Left ventricle myocardium inferior (tissue), 1 donor: ENCODE measurements around the gene LCN6. TPM values are rescaled to one million over a fixed set of nuclear protein-coding genes. Genes with fewer than 3 reads are reported as not detected.

Source experiments
- DNase-seq: peaks from one replicate; pipeline ENCODE4 v3.0.0-alpha.2; 2020
- H3K27ac ChIP-seq: fragments of 200-600 bp; replicated peaks from 2 replicates; pipeline ENCODE4 v1.8.0; 2021
- H3K27me3 ChIP-seq: fragments of 200-600 bp; 2 replicates; pipeline ENCODE4 v1.8.0; 2021; ENCODE audit warnings: low read depth
- H3K36me3 ChIP-seq: fragments of 200-600 bp; 2 replicates; pipeline ENCODE4 v1.8.0; 2021
- H3K4me1 ChIP-seq: fragments of 200-600 bp; 2 replicates; pipeline ENCODE4 v1.8.0; 2021
- H3K4me3 ChIP-seq: fragments of 200-600 bp; 2 replicates; pipeline ENCODE4 v1.8.0; 2021; ENCODE audit warnings: mild to moderate bottlenecking, moderate library complexity
- H3K9me3 ChIP-seq: fragments of 200-600 bp; replicated peaks from 2 replicates; pipeline ENCODE4 v1.8.0; 2021
- intact Hi-C: fragments of 100-400 bp; cut with micrococcal nuclease; formaldehyde crosslinking; loops from one replicate; pipeline ENCODE4 v1.11.0; 2022
- total RNA-seq: library from RNA; stranded (reverse); fragmentation: NEBNext Ultra II Directional; extraction: Animal tissue kit (Norgen Biotek cat#: 25700); gene quantifications from one replicate; pipeline ENCODE4 v1.2.1, GENCODE V29; 2021
- TF ChIP-seq, protein P1 (sequence below): fragments of 200-600 bp; IDR thresholded peaks from 2 replicates; pipeline ENCODE4 v1.8.0; 2021; ENCODE audit warnings: antibody characterized with exemption, mild to moderate bottlenecking, borderline replicate concordance
- donor health status: DM: no; HTN: yes; CAD: no; lungs with severe emphysema.

LCN6 gene
- total RNA-seq, 1 donor from 2014 or later: 14.6 TPM

DNA sequence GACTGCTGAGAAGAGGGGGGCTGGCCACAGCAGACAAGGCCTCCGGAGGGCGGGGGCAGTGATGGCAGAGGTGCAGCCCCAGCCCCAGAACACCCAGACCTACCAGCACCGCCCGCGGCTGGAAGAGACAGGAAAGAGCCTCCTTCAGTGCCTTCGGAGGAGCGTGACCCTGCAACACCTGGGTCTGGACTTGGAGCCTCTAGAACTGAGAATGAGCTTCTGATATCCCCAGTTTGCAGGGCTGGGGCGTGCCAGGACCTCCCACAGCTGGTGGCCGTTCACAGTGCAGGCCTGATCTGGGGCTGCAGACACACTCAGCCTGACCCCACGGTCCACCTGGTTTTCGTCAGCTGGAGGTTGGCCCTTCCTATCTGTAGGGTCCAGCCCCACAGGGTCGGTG lies 14.7 kb downstream of the LCN6 start:
- Histone ChIP-seq H3K4me3 (no peak overlapping the region), H3K9me3 (no peaks in the 10 kb centered on the region), H3K27ac (no peak overlapping the region), H3K4me1 (peaks cover 12% of the 10 kb centered on the region), H3K36me3 (no peaks in the 10 kb centered on the region), H3K27me3 (no peaks in the 10 kb centered on the region)
- TF ChIP-seq, protein P1, sequence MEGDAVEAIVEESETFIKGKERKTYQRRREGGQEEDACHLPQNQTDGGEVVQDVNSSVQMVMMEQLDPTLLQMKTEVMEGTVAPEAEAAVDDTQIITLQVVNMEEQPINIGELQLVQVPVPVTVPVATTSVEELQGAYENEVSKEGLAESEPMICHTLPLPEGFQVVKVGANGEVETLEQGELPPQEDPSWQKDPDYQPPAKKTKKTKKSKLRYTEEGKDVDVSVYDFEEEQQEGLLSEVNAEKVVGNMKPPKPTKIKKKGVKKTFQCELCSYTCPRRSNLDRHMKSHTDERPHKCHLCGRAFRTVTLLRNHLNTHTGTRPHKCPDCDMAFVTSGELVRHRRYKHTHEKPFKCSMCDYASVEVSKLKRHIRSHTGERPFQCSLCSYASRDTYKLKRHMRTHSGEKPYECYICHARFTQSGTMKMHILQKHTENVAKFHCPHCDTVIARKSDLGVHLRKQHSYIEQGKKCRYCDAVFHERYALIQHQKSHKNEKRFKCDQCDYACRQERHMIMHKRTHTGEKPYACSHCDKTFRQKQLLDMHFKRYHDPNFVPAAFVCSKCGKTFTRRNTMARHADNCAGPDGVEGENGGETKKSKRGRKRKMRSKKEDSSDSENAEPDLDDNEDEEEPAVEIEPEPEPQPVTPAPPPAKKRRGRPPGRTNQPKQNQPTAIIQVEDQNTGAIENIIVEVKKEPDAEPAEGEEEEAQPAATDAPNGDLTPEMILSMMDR: no peak
- intact Hi-C loops: no loop called here
- DNase-seq: no peak

DNA sequence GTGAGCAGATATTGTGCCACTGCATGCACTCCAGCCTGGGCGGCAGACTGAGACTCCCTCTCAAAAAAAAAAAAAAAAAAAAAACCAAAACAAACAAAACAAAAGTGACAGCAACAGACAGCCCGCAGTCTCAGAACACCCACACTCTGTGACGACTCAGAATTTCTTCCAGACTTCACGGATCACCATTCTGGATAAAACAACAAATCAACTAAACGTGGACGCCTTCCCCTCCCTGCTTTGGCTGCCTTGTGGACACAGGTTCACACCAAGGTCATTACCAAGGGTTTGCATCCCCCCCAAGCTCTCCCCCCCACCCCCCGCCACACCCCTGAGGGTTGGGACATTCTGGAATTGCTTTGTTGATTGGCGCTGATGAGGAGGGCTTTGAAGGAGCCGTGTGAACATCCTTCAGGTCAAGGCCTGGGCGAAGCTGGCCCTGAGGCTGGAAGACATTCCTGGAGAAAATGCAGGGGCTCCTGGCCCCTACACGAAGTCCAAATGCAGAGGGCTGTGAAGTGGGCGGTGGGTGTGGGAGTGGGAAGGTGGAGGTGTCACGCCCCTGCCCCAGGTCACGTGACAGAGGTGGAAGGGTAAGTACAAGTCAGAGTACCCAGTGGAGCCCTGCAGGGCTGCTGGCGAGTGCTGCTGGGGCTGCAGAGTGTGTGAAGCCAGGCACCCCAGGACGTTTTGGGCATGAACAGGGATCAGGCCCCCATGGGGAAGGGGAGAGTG lies 15.7 kb downstream of the LCN6 start:
- no peak for DNase-seq
- TF ChIP-seq, protein P1: no peak

DNA sequence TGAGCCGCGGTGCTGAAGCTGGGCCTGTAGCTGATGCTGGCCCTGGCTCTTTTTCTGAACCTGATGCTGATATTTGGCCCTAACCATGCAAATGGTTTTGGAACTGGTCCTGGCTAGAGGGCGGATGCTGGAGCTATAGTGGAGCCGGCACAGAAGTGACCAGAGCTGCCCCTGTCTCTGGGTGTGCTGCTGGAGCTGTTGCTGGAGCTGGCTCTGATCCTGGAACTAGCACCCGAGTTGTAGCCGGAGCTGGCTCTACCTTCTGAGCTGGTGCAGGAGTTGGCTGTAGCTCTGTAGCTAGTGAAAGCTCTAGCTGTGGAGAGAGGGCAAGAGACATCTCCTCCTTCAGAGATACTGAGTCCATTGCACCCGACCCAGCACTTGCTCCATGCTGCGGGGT lies 18.4 kb downstream of the LCN6 start:
- intact Hi-C loops: no loop called here
- no peaks in the 10 kb centered on the region for H3K27me3 ChIP-seq
- H3K9me3 ChIP-seq: no peaks in the 10 kb centered on the region
- H3K36me3 ChIP-seq: peaks cover 20% of the 10 kb centered on the region
- H3K4me1 ChIP-seq: peaks cover 48% of the 10 kb centered on the region
- no peak overlapping the region for H3K4me3 ChIP-seq
- H3K27ac ChIP-seq: no peak overlapping the region
- TF ChIP-seq, protein P1: no peak
- no peak for DNase-seq

More for the DNA sequence above, 15.7 kb downstream of the LCN6 start:
- intact Hi-C loops: no loop called here
- H3K9me3 ChIP-seq: no peaks in the 10 kb centered on the region
- peaks cover 21% of the 10 kb centered on the region for H3K4me1 ChIP-seq
- H3K4me3 ChIP-seq: no peak overlapping the region
- H3K27me3 ChIP-seq: no peaks in the 10 kb centered on the region
- no peak overlapping the region for H3K27ac ChIP-seq
- no peaks in the 10 kb centered on the region for H3K36me3 ChIP-seq

DNA sequence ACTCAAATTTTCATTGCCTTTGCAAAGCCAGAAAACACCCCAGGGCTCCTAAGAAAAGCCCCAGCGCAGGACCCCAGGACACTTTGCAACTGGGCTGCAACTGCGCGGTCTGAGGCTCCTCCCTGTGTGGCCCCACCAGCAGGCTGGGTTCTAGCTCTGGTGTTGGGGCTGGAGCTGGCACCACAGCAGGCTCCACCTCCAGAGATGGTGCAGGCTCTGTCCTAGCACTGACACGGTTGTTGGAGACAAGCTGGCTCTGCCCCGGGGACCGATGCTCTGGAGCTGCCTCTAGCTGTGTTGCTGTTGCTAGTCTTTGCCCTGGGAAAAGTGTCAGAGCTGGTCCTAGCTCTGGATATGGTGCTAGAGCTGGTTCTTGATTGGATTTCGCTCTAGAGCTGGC lies 19.2 kb downstream of the LCN6 start:
- DNase-seq: no peak
- Histone ChIP-seq H3K4me1 (peaks cover 56% of the 10 kb centered on the region), H3K9me3 (no peaks in the 10 kb centered on the region), H3K27ac (peak overlapping the region; percentile 87), H3K27me3 (no peaks in the 10 kb centered on the region), H3K4me3 (peak overlapping the region; percentile 85), H3K36me3 (peaks cover 28% of the 10 kb centered on the region)
- TF ChIP-seq, protein P1: no peak
- intact Hi-C loops: no loop called here

DNA sequence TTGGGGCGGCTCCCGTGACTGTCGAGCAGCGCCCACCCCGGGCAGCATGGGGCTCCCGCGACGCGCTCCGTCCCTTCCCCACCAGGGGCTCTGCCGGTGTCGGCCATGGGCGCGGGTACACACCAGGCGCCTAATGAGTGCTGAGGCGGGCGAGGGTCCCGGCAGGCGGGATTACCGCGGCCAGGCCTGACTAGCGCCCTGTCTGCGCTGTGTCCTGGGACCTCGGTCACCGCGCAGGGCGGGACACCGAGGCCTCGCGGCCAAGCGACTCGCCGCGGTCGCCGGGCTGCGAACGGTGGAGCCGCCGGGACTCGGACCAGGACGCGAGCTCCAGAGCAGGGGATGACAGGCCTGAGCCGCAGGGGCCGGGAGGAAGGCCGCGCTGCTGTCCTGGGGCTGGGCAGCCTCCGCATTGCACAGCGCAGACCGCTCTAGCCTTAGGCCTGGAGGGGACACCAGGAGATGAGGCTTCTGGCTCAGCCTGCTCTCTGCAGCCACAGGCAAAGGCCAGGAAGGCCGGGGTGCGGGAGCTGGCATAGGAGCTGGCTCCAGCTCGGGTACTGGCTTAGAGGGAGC lies 19.7 kb downstream of the LCN6 start:
- intact Hi-C loops: no loop called here
- Histone ChIP-seq H3K36me3 (peaks cover 33% of the 10 kb centered on the region), H3K27ac (peak overlapping the region; percentile 87), H3K27me3 (no peaks in the 10 kb centered on the region), H3K4me3 (peak overlapping the region; percentile 85), H3K4me1 (peaks cover 60% of the 10 kb centered on the region), H3K9me3 (no peaks in the 10 kb centered on the region)
- TF ChIP-seq, protein P1: no peak
- no peak for DNase-seq
